Uterus (tissue), 2 donors: ENCODE results near the gene UNC5CL.

ENCODE experiments used
- POLR2A ChIP-seq, 2 donors: fragments of 450-650 bp; IDR thresholded peaks; one replicate each; pipeline ENCODE4 v1.6.1; 2016; ENCODE audit warnings: antibody characterized with exemption in 2 of 2, mild to moderate bottlenecking in 1 of 2, moderate library complexity in 1 of 2
- TF ChIP-seq, protein P1 (sequence below), 4 experiments: fragments of 200-600 bp in 2 of 4; fragments of 450-650 bp in 2 of 4; sonication (generic) in 2 of 4; IDR thresholded peaks; one replicate each; pipeline ENCODE4 v1.5.1; 2016 to 2019; ENCODE audit warnings: antibody characterized with exemption in 4 of 4, mild to moderate bottlenecking in 2 of 4, moderate library complexity in 1 of 4

DNA sequence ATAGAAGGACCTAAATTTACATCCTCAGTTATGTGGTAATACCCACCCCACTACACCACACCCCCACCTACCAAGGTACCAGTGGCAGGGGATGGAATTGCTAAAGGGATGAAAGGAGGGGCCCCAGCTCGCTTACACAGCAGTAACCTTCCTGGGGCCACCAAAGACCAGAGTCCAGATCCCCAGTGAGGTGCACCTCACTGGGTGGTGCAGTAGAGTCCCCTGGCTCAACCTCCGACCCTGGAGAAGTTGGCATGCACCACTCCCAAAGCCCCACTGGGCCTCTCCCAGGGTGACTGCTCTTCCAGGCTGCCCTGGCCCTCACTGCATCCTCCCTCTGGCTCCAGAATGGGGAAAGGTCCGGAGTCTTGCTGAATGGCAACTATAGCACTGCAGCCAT, 816 bp downstream of the UNC5CL start:
- TF ChIP-seq POLR2A (IDR thresholded peaks at IDR 0.05), result no peak
- TF ChIP-seq, protein P1, sequence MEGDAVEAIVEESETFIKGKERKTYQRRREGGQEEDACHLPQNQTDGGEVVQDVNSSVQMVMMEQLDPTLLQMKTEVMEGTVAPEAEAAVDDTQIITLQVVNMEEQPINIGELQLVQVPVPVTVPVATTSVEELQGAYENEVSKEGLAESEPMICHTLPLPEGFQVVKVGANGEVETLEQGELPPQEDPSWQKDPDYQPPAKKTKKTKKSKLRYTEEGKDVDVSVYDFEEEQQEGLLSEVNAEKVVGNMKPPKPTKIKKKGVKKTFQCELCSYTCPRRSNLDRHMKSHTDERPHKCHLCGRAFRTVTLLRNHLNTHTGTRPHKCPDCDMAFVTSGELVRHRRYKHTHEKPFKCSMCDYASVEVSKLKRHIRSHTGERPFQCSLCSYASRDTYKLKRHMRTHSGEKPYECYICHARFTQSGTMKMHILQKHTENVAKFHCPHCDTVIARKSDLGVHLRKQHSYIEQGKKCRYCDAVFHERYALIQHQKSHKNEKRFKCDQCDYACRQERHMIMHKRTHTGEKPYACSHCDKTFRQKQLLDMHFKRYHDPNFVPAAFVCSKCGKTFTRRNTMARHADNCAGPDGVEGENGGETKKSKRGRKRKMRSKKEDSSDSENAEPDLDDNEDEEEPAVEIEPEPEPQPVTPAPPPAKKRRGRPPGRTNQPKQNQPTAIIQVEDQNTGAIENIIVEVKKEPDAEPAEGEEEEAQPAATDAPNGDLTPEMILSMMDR (IDR thresholded peaks at IDR 0.05), result no peak
